Measurements from ENCODE around the gene R3HDM1.

GRCh38 chr2:135590619-135591260 lies 59.5 kb downstream of the R3HDM1 start:
- TF ChIP-seq CTCF (IDR thresholded peaks at IDR 0.05) = no peak
- no peak for TF ChIP-seq POLR2A (IDR thresholded peaks at IDR 0.05)

Measured in body of pancreas (tissue), 4 donors.